IMR-90 (cell line): Measurements from ENCODE around the gene AP2M1. TPM values are rescaled to one million over a fixed set of nuclear protein-coding genes. Genes with fewer than 3 reads are reported as not detected.

Experiments used
- ATAC-seq: fragments of 200-7000 bp; cut with Tn5 transposase; 2 replicates; pipeline ENCODE4 v1.9.1; 2020; ENCODE audit warnings: low read depth, mild to moderate bottlenecking, moderate library complexity
- BruUV-seq: library from RNA; stranded (reverse); fragments of 400-500 nt; replicated peaks from 2 replicates; lab custom pipeline; 2021; lab: Mats Ljungman, UMichigan
- CTCF ChIA-PET: fragments of 300-600 bp; formaldehyde crosslinking; extraction: SDS; loops from one replicate; lab custom pipeline; 2021; ENCODE audit warnings: antibody characterized with exemption; lab: Yijun Ruan, JAX
- POLR2A ChIA-PET: fragments of 300-600 bp; sonication (Branson Sonifier 250); formaldehyde crosslinking; loops from one replicate; lab custom pipeline; 2022; ENCODE audit warnings: antibody characterized with exemption; ENCODE audit not compliant: unreplicated experiment; lab: Charles Lee
- DNase-seq: peaks from one replicate; pipeline ENCODE4 v3.0.0; 2013
- H2AFZ ChIP-seq: replicated peaks from 2 replicates; pipeline ENCODE3; 2013; ENCODE audit warnings: low read length, mild to moderate bottlenecking; ENCODE audit not compliant: poor library complexity
- H2AK5ac ChIP-seq: 2 replicates; pipeline ENCODE4 v1.6.1; 2013; ENCODE audit warnings: low read depth, low read length, inconsistent platforms
- H2AK9ac ChIP-seq: replicated peaks from 2 replicates; pipeline ENCODE3; 2013; ENCODE audit warnings: mild to moderate bottlenecking, low read depth, low read length, moderate library complexity; ENCODE audit not compliant: poor library complexity
- H2BK120ac ChIP-seq: 2 replicates; pipeline ENCODE4 v1.6.1; 2013; ENCODE audit warnings: low read depth, low read length, inconsistent platforms
- H2BK15ac ChIP-seq: 3 replicates; pipeline ENCODE4 v1.6.1; 2013; ENCODE audit warnings: low read depth, low read length, inconsistent platforms
- H2BK20ac ChIP-seq: 2 replicates; pipeline ENCODE4 v1.6.1; 2013; ENCODE audit warnings: low read depth, mild to moderate bottlenecking, inconsistent platforms, low read length, moderate library complexity
- H2BK5ac ChIP-seq: 2 replicates; pipeline ENCODE4 v1.6.1; 2013; ENCODE audit warnings: mild to moderate bottlenecking, low read depth, low read length, inconsistent platforms; ENCODE audit not compliant: poor library complexity, severe bottlenecking
- H3K14ac ChIP-seq: replicated peaks from 2 replicates; pipeline ENCODE4 v1.6.1; 2013; ENCODE audit warnings: low read depth, low read length, inconsistent platforms
- H3K18ac ChIP-seq: 2 replicates; pipeline ENCODE4 v1.6.1; 2013; ENCODE audit warnings: low read depth, low read length, control low read depth
- H3K23ac ChIP-seq: 2 replicates; pipeline ENCODE4 v1.6.1; 2013; ENCODE audit warnings: low read depth, low read length, inconsistent platforms
- H3K27ac ChIP-seq: 2 replicates; pipeline ENCODE4 v1.5.1; 2013; ENCODE audit warnings: mild to moderate bottlenecking, control low read depth, low read length; ENCODE audit not compliant: insufficient read depth
- H3K27me3 ChIP-seq: 2 replicates; pipeline ENCODE4 v1.6.1; 2013; ENCODE audit warnings: low read length; ENCODE audit not compliant: control insufficient read depth, insufficient read depth
- H3K36me3 ChIP-seq: 2 replicates; pipeline ENCODE4 v1.6.1; 2013; ENCODE audit warnings: low read length, mixed read lengths; ENCODE audit not compliant: control insufficient read depth, insufficient read depth
- H3K4ac ChIP-seq: 2 replicates; pipeline ENCODE4 v1.6.1; 2013; ENCODE audit warnings: low read depth, low read length, inconsistent platforms
- H3K4me1 ChIP-seq: 2 replicates; pipeline ENCODE4 v1.6.1; 2013; ENCODE audit warnings: low read length, mixed read lengths; ENCODE audit not compliant: control insufficient read depth, insufficient read depth
- H3K4me2 ChIP-seq: 2 replicates; pipeline ENCODE4 v1.6.1; 2013; ENCODE audit warnings: low read depth, mild to moderate bottlenecking, control low read depth, low read length, moderate library complexity
- H3K4me3 ChIP-seq: 2 replicates; pipeline ENCODE4 v1.5.1; 2013; ENCODE audit warnings: low read depth, mild to moderate bottlenecking, control low read depth, low read length, moderate library complexity; ENCODE audit not compliant: insufficient read depth
- H3K56ac ChIP-seq: 2 replicates; pipeline ENCODE4 v1.6.1; 2013; ENCODE audit warnings: low read length, inconsistent platforms; ENCODE audit not compliant: insufficient read depth; ENCODE audit errors: extremely low read depth
- H3K79me1 ChIP-seq, 2 experiments: 2 replicates each; pipeline ENCODE4 v1.6.1; 2013; ENCODE audit warnings: low read length in 2 of 2, inconsistent platforms in 1 of 2, low read depth in 1 of 2
- H3K9ac ChIP-seq: 2 replicates; pipeline ENCODE4 v1.6.1; 2013; ENCODE audit warnings: low read depth, low read length, control low read depth
- H3K9me1 ChIP-seq: 2 replicates; pipeline ENCODE4 v1.6.1; 2013; ENCODE audit warnings: low read length, inconsistent platforms; ENCODE audit not compliant: insufficient read depth
- H3K9me3 ChIP-seq: 2 replicates; pipeline ENCODE4 v1.6.1; 2013; ENCODE audit warnings: low read length; ENCODE audit not compliant: control insufficient read depth, insufficient read depth
- H4K20me1 ChIP-seq: 2 replicates; pipeline ENCODE4 v1.6.1; 2013; ENCODE audit warnings: low read length, inconsistent platforms; ENCODE audit not compliant: insufficient read depth
- H4K5ac ChIP-seq: 2 replicates; pipeline ENCODE4 v1.6.1; 2013; ENCODE audit warnings: mild to moderate bottlenecking, low read depth, low read length, control low read depth
- H4K8ac ChIP-seq, 2 experiments: 2 replicates each; pipeline ENCODE4 v1.6.1; 2013; ENCODE audit warnings: low read depth in 2 of 2, low read length in 2 of 2, control low read depth in 1 of 2, inconsistent platforms in 1 of 2
- H4K91ac ChIP-seq: 2 replicates; pipeline ENCODE4 v1.6.1; 2013; ENCODE audit warnings: low read depth, low read length, inconsistent platforms; ENCODE audit not compliant: insufficient read depth
- BHLHE40 ChIP-seq: fragments of 150-350 bp; IDR thresholded peaks from 2 replicates; pipeline ENCODE4 v1.6.1; 2016; ENCODE audit warnings: mild to moderate bottlenecking, low read depth, low read length
- CEBPB ChIP-seq: IDR thresholded peaks from 2 replicates; pipeline ENCODE4 v1.6.1; 2012; ENCODE audit warnings: low read depth, low read length, improper control_type of control experiment
- FOS ChIP-seq: fragments of 150-350 bp; IDR thresholded peaks from 2 replicates; pipeline ENCODE4 v1.6.1; 2016; ENCODE audit warnings: low read depth, low read length
- MAFK ChIP-seq: IDR thresholded peaks from 2 replicates; pipeline ENCODE4 v1.6.1; 2012; ENCODE audit warnings: low read depth, low read length, improper control_type of control experiment
- MAZ ChIP-seq: IDR thresholded peaks from 2 replicates; pipeline ENCODE4 v1.6.1; 2012; ENCODE audit warnings: low read depth, mild to moderate bottlenecking, low read length, improper control_type of control experiment, moderate library complexity, borderline replicate concordance
- MXI1 ChIP-seq: IDR thresholded peaks from 2 replicates; pipeline ENCODE4 v1.6.1; 2012; ENCODE audit warnings: low read depth, mild to moderate bottlenecking, low read length, moderate library complexity, borderline replicate concordance
- NFE2L2 ChIP-seq: fragments of 150-350 bp; IDR thresholded peaks from 2 replicates; pipeline ENCODE4 v1.6.1; 2016; ENCODE audit warnings: low read depth, mild to moderate bottlenecking, low read length
- POLR2A ChIP-seq: IDR thresholded peaks from 2 replicates; pipeline ENCODE4 v1.6.1; 2012; ENCODE audit warnings: mild to moderate bottlenecking, low read depth, low read length
- RAD21 ChIP-seq: IDR thresholded peaks from 2 replicates; pipeline ENCODE4 v1.6.1; 2012; ENCODE audit warnings: low read length, improper control_type of control experiment
- RFX5 ChIP-seq: IDR thresholded peaks from 2 replicates; pipeline ENCODE4 v1.8.0; 2012; ENCODE audit warnings: low read depth, mild to moderate bottlenecking, low read length, moderate library complexity
- SMC3 ChIP-seq: fragments of 150-350 bp; IDR thresholded peaks from 2 replicates; pipeline ENCODE4 v1.6.1; 2016; ENCODE audit warnings: low read depth, mild to moderate bottlenecking, antibody characterized with exemption, low read length, moderate library complexity
- WGBS, 2 experiments: methylation state at CpG; one replicate each; pipeline versions ENCODE4 v1.1.5 to v1.1.7; 2013; ENCODE audit warnings: missing lambda C conversion rate in 2 of 2; ENCODE audit not compliant: insufficient read length in 1 of 2; ENCODE audit errors: extremely low coverage in 2 of 2; 5-methylcytosine and 5-hydroxymethylcytosine counted together
- dilution Hi-C: fragments of 300-500 bp; cut with HindIII; formaldehyde crosslinking; loops from one replicate; pipeline ENCODE4 v1.14.3; 2018; ENCODE audit warnings: low sequenced_read_pairs; ENCODE audit not compliant: unreplicated experiment
- in situ Hi-C: fragments of 300-500 bp; cut with MboI; formaldehyde crosslinking; loops from 3 replicates; pipeline ENCODE4 v1.14.3; 2019; ENCODE audit warnings: low sequenced_read_pairs, inconsistent platforms, mixed read lengths
- intact Hi-C: fragments of 100-400 bp; cut with micrococcal nuclease; formaldehyde crosslinking; loops from 2 replicates; pipeline ENCODE4 v1.10.0; 2022
- polyA plus RNA-seq, 3 experiments: library from polyadenylated mRNA; depleted of rRNA; stranded (reverse); fragments of >200 nt; gene quantifications; 2 replicates each; pipeline ENCODE4 v1.2.3, GENCODE V29; 2012; ENCODE audit warnings: low replicate concordance in 1 of 3
- total RNA-seq: library from RNA; depleted of rRNA; stranded (reverse); fragments of >200 nt; gene quantifications from 2 replicates; pipeline ENCODE4 v1.2.3, GENCODE V29; 2012
- TF ChIP-seq, protein P1 (sequence below): fragments of 150-350 bp; IDR thresholded peaks from 2 replicates; pipeline ENCODE4 v1.6.1; 2016; ENCODE audit warnings: low read depth, mild to moderate bottlenecking, low read length, moderate library complexity, borderline replicate concordance
- TF ChIP-seq, protein P2 (sequence below): fragments of 150-350 bp; IDR thresholded peaks from 2 replicates; pipeline ENCODE4 v1.6.1; 2017; ENCODE audit warnings: mild to moderate bottlenecking, antibody characterized with exemption, low read length, low read depth
- TF ChIP-seq, protein P3 (sequence below): conservative IDR thresholded peaks from 2 replicates; pipeline ENCODE4 v1.5.1; 2012; ENCODE audit warnings: mild to moderate bottlenecking, low read depth, low read length, improper control_type of control experiment

Gene AP2M1
- total and polyA plus RNA-seq, 2 of the 4 experiments (the other 2 are of a cell fraction): 876 to 1,065 TPM

DNA sequence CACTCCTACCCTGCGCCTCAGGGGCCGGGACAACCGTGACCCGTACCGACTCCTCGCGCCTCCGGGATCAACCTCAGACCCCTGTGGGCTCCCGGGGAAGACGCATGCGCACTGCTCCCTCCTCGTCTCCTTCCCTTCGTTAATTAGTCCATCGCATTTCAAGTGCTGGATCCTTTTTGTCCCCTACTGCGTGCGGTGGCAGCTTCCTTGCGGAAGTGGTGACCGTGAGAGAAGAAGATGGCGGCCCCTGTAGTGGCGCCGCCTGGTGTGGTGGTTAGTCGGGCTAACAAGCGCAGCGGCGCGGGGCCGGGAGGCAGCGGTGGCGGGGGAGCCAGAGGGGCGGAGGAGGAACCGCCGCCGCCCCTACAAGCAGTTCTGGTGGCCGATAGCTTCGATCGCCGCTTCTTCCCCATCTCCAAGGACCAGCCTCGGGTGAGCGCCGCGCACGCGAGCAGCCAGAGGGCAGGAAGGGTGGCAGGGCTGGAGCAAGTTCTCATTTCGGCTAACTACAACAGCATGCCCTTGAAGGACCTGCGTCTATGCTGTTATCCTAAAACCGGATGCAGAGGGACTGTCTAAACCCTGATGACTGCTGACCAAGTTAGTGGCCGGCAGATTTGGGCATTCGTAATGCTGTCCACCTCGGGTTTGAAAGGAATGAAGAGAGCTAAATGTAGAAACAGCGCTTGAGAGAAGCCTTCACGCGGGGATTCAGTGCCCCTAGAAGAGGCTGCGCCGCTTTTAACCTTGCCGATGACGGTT, 39.3 kb upstream of the AP2M1 start, which contains the start of gene EIF2B5:
EIF2B5 (plus strand) TSS at position 210 of the 762 bp plus-strand sequence; CDS start at position 238, 28 bp downstream.
- H4K8ac ChIP-seq: peak within 1 kb of the TSS; percentile 57 to 98
- H3K18ac ChIP-seq: peak within 1 kb of the TSS; percentile 76
- BruUV-seq: no TSS peak
- H3K4ac ChIP-seq: peak within 1 kb of the TSS; percentile 95
- WGBS, 2 experiments: 0% methylated on average over 26 of the region's 56 CpGs; no CpG with 5 or more reads in 1 of the 2 experiments
- no peaks in the 10 kb centered on the region for H3K27me3 ChIP-seq
- peaks cover 8 to 41% of the 10 kb centered on the region in 2 experiments for H3K79me1 ChIP-seq
- DNase-seq: peak; percentile 91
- peaks cover 6% of the 10 kb centered on the region for H3K36me3 ChIP-seq
- H3K9me1 ChIP-seq: peaks cover 7% of the 10 kb centered on the region
- peak within 1 kb of the TSS; percentile 91 for H3K23ac ChIP-seq
- H3K27ac ChIP-seq: peak within 1 kb of the TSS; percentile 87
- H3K14ac ChIP-seq: peak within 1 kb of the TSS; percentile 97
- ChIA-PET POLR2A (no interaction called here), CTCF (no interaction called here)
- H2BK120ac ChIP-seq: peak within 1 kb of the TSS; percentile 69
- H4K91ac ChIP-seq: peak within 1 kb of the TSS; percentile 83
- H3K4me1 ChIP-seq: no peaks in the 10 kb centered on the region; the same call in 1 of the 2 replicates
- peak within 1 kb of the TSS; percentile 36; the same call in 1 of the 2 replicates for H2BK20ac ChIP-seq
- H2AK9ac ChIP-seq: peak within 1 kb of the TSS; percentile 95
- H4K20me1 ChIP-seq: no peaks in the 10 kb centered on the region; the same call in 1 of the 2 replicates
- intact Hi-C loops (loop anchor here (2.0 kb wide), 1 partner anchor 113 kb away; the partner anchor contains the start of genes ALG3 and EEF1AKMT4), dilution Hi-C loops (no loop called here), in situ Hi-C loops (no loop called here)
- H2BK15ac ChIP-seq: peak within 1 kb of the TSS; percentile 84; the same call in 1 of the 3 replicates
- peak within 1 kb of the TSS; percentile 95 for H3K9ac ChIP-seq
- H3K4me2 ChIP-seq: peak within 1 kb of the TSS; percentile 77
- no peaks in the 10 kb centered on the region for H3K9me3 ChIP-seq
- peak within 1 kb of the TSS; percentile 89 for H3K56ac ChIP-seq
- H2AK5ac ChIP-seq: peak within 1 kb of the TSS; percentile 61
- peak; percentile 87 for ATAC-seq
- peak within 1 kb of the TSS; percentile 98 for H2AFZ ChIP-seq
- peak within 1 kb of the TSS; percentile 88 for H2BK5ac ChIP-seq
- H4K5ac ChIP-seq: peak within 1 kb of the TSS; percentile 78
- peak within 1 kb of the TSS; percentile 91 for H3K4me3 ChIP-seq
- TF ChIP-seq MAFK (no peak), FOS (no peak), MXI1 (peak; percentile 73), BHLHE40 (0 out of 2 replicates have a peak, but pooled peaks have one; percentile 3), POLR2A (peak; percentile 71), RFX5 (no peak), RAD21 (peak; percentile 33), MAZ (no peak), CEBPB (no peak), SMC3 (peak; percentile 44), NFE2L2 (no peak)
- TF ChIP-seq, protein P1, sequence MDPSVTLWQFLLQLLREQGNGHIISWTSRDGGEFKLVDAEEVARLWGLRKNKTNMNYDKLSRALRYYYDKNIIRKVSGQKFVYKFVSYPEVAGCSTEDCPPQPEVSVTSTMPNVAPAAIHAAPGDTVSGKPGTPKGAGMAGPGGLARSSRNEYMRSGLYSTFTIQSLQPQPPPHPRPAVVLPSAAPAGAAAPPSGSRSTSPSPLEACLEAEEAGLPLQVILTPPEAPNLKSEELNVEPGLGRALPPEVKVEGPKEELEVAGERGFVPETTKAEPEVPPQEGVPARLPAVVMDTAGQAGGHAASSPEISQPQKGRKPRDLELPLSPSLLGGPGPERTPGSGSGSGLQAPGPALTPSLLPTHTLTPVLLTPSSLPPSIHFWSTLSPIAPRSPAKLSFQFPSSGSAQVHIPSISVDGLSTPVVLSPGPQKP: no peak
- TF ChIP-seq, protein P2, sequence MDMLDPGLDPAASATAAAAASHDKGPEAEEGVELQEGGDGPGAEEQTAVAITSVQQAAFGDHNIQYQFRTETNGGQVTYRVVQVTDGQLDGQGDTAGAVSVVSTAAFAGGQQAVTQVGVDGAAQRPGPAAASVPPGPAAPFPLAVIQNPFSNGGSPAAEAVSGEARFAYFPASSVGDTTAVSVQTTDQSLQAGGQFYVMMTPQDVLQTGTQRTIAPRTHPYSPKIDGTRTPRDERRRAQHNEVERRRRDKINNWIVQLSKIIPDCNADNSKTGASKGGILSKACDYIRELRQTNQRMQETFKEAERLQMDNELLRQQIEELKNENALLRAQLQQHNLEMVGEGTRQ: no peak
- TF ChIP-seq, protein P3, sequence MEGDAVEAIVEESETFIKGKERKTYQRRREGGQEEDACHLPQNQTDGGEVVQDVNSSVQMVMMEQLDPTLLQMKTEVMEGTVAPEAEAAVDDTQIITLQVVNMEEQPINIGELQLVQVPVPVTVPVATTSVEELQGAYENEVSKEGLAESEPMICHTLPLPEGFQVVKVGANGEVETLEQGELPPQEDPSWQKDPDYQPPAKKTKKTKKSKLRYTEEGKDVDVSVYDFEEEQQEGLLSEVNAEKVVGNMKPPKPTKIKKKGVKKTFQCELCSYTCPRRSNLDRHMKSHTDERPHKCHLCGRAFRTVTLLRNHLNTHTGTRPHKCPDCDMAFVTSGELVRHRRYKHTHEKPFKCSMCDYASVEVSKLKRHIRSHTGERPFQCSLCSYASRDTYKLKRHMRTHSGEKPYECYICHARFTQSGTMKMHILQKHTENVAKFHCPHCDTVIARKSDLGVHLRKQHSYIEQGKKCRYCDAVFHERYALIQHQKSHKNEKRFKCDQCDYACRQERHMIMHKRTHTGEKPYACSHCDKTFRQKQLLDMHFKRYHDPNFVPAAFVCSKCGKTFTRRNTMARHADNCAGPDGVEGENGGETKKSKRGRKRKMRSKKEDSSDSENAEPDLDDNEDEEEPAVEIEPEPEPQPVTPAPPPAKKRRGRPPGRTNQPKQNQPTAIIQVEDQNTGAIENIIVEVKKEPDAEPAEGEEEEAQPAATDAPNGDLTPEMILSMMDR: peak; percentile 47
